ENCODE data around the gene NPR1. TPM values are rescaled to one million over a fixed set of nuclear protein-coding genes. Genes with fewer than 3 reads are reported as not detected.

Gene NPR1
- total RNA-seq, 1 donor from 2014 or later: 187 TPM

DNA sequence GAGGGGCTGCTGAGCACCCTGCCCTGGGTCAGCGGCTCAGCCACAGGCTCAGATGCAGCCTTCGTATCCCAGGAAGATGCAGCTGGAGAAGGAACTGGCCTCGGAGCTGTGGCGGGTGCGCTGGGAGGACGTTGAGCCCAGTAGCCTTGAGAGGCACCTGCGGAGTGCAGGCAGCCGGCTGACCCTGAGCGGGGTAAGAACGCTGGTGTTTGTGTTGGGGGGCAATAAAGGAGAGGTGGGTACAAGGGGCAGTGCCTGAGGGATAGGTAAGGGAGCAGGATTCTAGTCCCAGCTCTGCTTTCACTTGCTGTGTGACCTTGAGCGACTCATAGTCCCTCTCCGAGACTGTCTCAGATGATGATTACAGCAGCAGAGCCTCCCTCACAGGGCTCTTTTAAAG lies 6.4 kb downstream of the NPR1 start:
- intact Hi-C loops (cut with DNase I): no loop called here
- no peaks in the 10 kb centered on the region for H3K9me3 ChIP-seq
- DNase-seq (ENCODE audit: low spot score in 2 of 2): no peak
- TF ChIP-seq, protein P1, sequence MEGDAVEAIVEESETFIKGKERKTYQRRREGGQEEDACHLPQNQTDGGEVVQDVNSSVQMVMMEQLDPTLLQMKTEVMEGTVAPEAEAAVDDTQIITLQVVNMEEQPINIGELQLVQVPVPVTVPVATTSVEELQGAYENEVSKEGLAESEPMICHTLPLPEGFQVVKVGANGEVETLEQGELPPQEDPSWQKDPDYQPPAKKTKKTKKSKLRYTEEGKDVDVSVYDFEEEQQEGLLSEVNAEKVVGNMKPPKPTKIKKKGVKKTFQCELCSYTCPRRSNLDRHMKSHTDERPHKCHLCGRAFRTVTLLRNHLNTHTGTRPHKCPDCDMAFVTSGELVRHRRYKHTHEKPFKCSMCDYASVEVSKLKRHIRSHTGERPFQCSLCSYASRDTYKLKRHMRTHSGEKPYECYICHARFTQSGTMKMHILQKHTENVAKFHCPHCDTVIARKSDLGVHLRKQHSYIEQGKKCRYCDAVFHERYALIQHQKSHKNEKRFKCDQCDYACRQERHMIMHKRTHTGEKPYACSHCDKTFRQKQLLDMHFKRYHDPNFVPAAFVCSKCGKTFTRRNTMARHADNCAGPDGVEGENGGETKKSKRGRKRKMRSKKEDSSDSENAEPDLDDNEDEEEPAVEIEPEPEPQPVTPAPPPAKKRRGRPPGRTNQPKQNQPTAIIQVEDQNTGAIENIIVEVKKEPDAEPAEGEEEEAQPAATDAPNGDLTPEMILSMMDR (IDR thresholded peaks at IDR 0.05): no peak
- no peak overlapping the region for H3K4me3 ChIP-seq
- peak overlapping the region; percentile 48 to 96 for H3K27ac ChIP-seq
- H3K4me1 ChIP-seq: peaks cover 5 to 13% of the 10 kb centered on the region in 2 donors
- no peaks in the 10 kb centered on the region for H3K27me3 ChIP-seq
- H3K36me3 ChIP-seq: peaks cover 68 to 79% of the 10 kb centered on the region in 2 donors

DNA sequence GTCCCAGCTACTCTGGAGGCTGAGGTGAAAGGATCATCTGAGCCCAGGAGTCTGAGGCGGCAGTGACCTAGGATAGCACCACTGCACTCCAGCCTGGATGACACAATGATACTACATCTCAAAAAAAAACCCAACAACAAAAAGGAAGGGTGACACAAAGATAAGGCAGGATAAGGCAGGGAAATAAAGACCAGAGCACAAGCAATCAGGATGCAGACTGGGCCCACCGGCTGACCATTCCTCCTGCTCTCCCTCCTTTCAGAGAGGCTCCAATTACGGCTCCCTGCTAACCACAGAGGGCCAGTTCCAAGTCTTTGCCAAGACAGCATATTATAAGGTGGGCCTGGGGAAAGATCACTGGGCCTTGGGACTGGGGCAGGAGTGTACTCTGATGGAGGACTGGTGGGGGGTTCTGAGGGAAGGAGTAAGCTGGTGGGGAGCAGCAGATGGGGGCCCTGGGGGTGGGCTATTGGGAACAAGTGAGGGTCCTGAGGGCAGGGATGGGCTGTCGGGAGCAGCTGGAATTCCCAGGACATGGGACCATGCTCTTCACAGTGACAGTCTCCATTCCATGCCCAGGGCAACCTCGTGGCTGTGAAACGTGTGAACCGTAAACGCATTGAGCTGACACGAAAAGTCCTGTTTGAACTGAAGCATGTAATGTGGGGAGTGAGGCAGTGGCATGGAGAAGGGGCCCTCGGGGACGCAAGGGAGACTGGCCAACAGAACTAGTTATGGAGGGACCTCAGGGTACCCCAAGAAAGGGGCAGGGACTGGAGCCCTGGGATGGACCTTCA lies 7.3 kb downstream of the NPR1 start:
- no peak for DNase-seq (ENCODE audit: low spot score in 2 of 2)
- peak overlapping the region; percentile 44 to 96 for H3K27ac ChIP-seq
- TF ChIP-seq, protein P1 (IDR thresholded peaks at IDR 0.05): no peak
- no peak overlapping the region for H3K4me3 ChIP-seq
- H3K9me3 ChIP-seq: no peaks in the 10 kb centered on the region
- peaks cover 75 to 86% of the 10 kb centered on the region in 2 donors for H3K36me3 ChIP-seq
- no peaks in the 10 kb centered on the region for H3K27me3 ChIP-seq
- intact Hi-C loops (cut with DNase I): no loop called here
- peaks cover 5 to 13% of the 10 kb centered on the region in 2 donors for H3K4me1 ChIP-seq

DNA sequence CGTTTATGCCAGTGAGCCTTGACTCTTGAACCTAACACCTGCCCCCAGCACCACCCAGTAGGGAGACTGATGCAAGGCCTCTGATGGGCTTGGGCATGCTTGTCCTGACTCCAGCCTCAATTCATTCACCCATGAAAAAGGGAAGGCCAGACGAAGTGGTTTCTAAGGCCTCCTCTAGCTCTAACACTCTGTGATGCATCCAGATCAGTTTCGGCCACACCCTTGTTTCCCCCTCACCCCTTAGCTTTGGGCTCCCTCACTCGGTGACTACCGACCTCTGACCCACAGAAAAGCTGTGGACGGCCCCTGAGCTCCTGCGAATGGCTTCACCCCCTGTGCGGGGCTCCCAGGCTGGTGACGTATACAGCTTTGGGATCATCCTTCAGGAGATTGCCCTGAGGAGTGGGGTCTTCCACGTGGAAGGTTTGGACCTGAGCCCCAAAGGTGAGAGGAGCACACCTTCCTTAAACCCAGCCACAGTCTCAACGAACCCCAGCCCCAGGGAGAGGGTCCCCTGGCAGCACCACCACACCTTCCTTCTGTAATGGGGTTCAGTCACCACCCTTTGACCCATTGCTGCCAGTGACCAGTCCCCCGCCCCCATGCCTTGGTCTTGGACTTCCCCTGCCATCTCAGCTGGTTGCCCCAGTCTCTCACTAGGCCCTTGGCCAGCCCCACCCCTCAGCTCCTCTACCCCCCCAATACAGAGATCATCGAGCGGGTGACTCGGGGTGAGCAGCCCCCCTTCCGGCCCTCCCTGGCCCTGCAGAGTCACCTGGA lies 9.0 kb downstream of the NPR1 start:
- H3K9me3 ChIP-seq: no peaks in the 10 kb centered on the region
- intact Hi-C loops (cut with DNase I): no loop called here
- H3K4me3 ChIP-seq: no peak overlapping the region
- peaks cover 71 to 89% of the 10 kb centered on the region in 2 donors for H3K36me3 ChIP-seq
- TF ChIP-seq, protein P1 (IDR thresholded peaks at IDR 0.05): no peak
- peaks cover 5 to 10% of the 10 kb centered on the region in 2 donors for H3K4me1 ChIP-seq
- DNase-seq (ENCODE audit: low spot score in 2 of 2): no peak
- peak overlapping the region; percentile 36 to 47 for H3K27ac ChIP-seq
- no peaks in the 10 kb centered on the region for H3K27me3 ChIP-seq

DNA sequence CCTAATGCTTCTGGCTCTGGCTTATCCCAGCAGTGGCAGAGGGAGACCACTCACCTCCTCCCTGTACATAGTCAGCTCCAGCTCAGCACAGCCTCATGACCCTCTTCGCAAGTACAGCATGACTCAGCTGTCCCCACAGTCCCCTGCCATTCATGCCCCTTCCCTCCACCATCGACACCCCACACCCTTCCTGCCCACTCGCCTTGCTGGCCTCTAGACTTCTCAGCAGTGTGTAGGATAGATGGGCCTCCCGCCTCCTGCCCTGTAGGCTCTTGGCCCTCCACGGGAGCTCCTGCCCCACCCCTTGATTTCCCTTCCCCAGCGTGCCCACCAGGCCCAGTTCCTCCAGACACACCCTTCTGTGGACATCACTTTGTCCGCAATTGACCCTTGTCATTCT lies 9.8 kb downstream of the NPR1 start:
- peaks cover 75 to 89% of the 10 kb centered on the region in 2 donors for H3K36me3 ChIP-seq
- intact Hi-C loops (cut with DNase I): no loop called here
- H3K4me1 ChIP-seq: peaks cover 5 to 9% of the 10 kb centered on the region in 2 donors
- no peak overlapping the region for H3K4me3 ChIP-seq
- no peaks in the 10 kb centered on the region for H3K27me3 ChIP-seq
- DNase-seq (ENCODE audit: low spot score in 2 of 2): no peak
- H3K9me3 ChIP-seq: no peaks in the 10 kb centered on the region
- TF ChIP-seq, protein P1 (IDR thresholded peaks at IDR 0.05): no peak
- H3K27ac ChIP-seq: peak overlapping the region; percentile 36 to 47

DNA sequence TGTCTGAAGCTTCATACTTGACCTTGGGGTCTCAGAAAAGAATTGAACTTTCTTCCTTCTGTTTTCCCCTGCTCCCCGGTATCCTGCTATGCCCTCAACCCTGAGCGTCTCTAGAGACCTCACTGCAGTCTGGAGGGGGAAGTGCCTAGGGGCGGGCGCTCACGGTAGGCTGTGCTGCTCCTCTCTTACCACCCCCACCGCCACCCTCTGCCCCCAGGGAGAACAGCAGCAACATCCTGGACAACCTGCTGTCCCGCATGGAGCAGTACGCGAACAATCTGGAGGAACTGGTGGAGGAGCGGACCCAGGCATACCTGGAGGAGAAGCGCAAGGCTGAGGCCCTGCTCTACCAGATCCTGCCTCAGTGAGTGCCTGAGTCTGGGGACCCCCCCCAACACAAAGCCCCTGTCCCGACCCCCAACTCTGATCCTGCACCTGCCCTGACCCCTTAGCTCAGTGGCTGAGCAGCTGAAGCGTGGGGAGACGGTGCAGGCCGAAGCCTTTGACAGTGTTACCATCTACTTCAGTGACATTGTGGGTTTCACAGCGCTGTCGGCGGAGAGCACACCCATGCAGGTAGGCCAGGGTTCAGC lies 10.3 kb downstream of the NPR1 start:
- Histone ChIP-seq H3K27me3 (no peaks in the 10 kb centered on the region), H3K4me1 (peaks cover 0 to 4% of the 10 kb centered on the region in 2 donors), H3K36me3 (peaks cover 73 to 90% of the 10 kb centered on the region in 2 donors), H3K4me3 (no peak overlapping the region), H3K27ac (peak overlapping the region; percentile 4 to 47), H3K9me3 (no peaks in the 10 kb centered on the region)
- TF ChIP-seq, protein P1 (IDR thresholded peaks at IDR 0.05): no peak
- DNase-seq (ENCODE audit: low spot score in 2 of 2): no peak
- intact Hi-C loops (cut with DNase I): no loop called here
